Frontal cortex (tissue), 4 donors: ENCODE data around the gene NECAB2. TPM values are rescaled to one million over a fixed set of nuclear protein-coding genes. Genes with fewer than 3 reads are reported as not detected.
"Not testable (repeated sequence)": the region's sequence is repeated elsewhere in the genome, so short reads cannot be mapped to it uniquely, and the experiment has no call there.

Experiments
- DNase-seq, 2 donors: peaks; one replicate each; pipeline ENCODE4 v3.0.0; 2012; ENCODE audit warnings: low spot score in 2 of 2
- FAIRE-seq: peaks from 2 replicates; lab custom pipeline; 2012; peaks lifted over from hg19 to GRCh38; lab: Jason Lieb, UNC
- total RNA-seq: library from RNA; depleted of rRNA; stranded (reverse); fragments of >200 nt; gene quantifications from one replicate; pipeline ENCODE4 v1.2.3, GENCODE V29; 2014
- donor health status: control.
- donor health status: control.
- donor health status: control.

The NECAB2 gene
- total RNA-seq, 1 donor from 2014 or later, result 6.9 TPM

- FAIRE-seq, result no peak
- DNase-seq, result no peak
Observed at GRCh38 chr16:83935005-83935857, 32.8 kb upstream of the NECAB2 start.

- DNase-seq, result no peak
- FAIRE-seq, result no peak
Observed at GRCh38 chr16:83935858-83936255, 32.2 kb upstream of the NECAB2 start.

- FAIRE-seq, result no peak
Observed at GRCh38 chr16:83936581-83937165, 31.4 kb upstream of the NECAB2 start.

GRCh38 chr16:83937267-83937666, 30.8 kb upstream of the NECAB2 start:
- FAIRE-seq, result no peak
- DNase-seq, result no peak

More at GRCh38 chr16:83936581-83937165, 31.4 kb upstream of the NECAB2 start:
- DNase-seq, result no peak

GRCh38 chr16:83937922-83938885, 29.8 kb upstream of the NECAB2 start:
- no peak for FAIRE-seq

GRCh38 chr16:83939266-83939855, 28.7 kb upstream of the NECAB2 start:
- FAIRE-seq (no peak), DNase-seq (no peak)

More at GRCh38 chr16:83937922-83938885, 29.8 kb upstream of the NECAB2 start:
- DNase-seq, result no peak

GRCh38 chr16:83940119-83940518, 27.9 kb upstream of the NECAB2 start:
- DNase-seq (no peak), FAIRE-seq (no peak)

- DNase-seq (no peak), FAIRE-seq (no peak)
Observed at GRCh38 chr16:83940630-83941378, 27.2 kb upstream of the NECAB2 start.

GRCh38 chr16:83941546-83941945, 26.5 kb upstream of the NECAB2 start:
- DNase-seq, FAIRE-seq: not testable (repeated sequence)

- DNase-seq (no peak), FAIRE-seq (no peak)
Observed at GRCh38 chr16:83942074-83942473, 26.0 kb upstream of the NECAB2 start.

GRCh38 chr16:83942815-83943515, 25.1 kb upstream of the NECAB2 start:
- no peak for FAIRE-seq

GRCh38 chr16:83943516-83944050, 24.5 kb upstream of the NECAB2 start:
- DNase-seq (no peak), FAIRE-seq (no peak)

More at GRCh38 chr16:83942815-83943515, 25.1 kb upstream of the NECAB2 start:
- DNase-seq, result no peak

GRCh38 chr16:83945587-83945986, 22.5 kb upstream of the NECAB2 start:
- FAIRE-seq (no peak), DNase-seq (no peak)

- FAIRE-seq (no peak), DNase-seq (no peak)
Observed at GRCh38 chr16:83946154-83946780, 21.8 kb upstream of the NECAB2 start.

GRCh38 chr16:83946781-83947566, 21.1 kb upstream of the NECAB2 start:
- no peak for DNase-seq
- FAIRE-seq, result no peak

- no peak for DNase-seq
- no peak for FAIRE-seq
Observed at GRCh38 chr16:83947642-83948234, 20.3 kb upstream of the NECAB2 start.
